Inflammatory macrophage treated with lipopolysaccharide for 1 hour (primary cell): ENCODE results near the gene SNX6.
A peak's percentile ranks its signal among the peaks of the same experiment; 100 is the strongest.
"Not testable (repeated sequence)": the region's sequence is repeated elsewhere in the genome, so short reads cannot be mapped to it uniquely, and the experiment has no call there.

Source experiments
- DNase-seq, 2 donors: peaks; one replicate each; pipeline ENCODE4 v3.0.0-alpha.2; 2020 to 2022

SNX6 gene

GRCh38 chr14:34629657-34630529 is at the start of gene SNX6:
SNX6 (minus strand) TSS chr14:34630148; CDS start chr14:34630116, 32 bp downstream.
- DNase-seq = peak; percentile 75 to 86

DNA sequence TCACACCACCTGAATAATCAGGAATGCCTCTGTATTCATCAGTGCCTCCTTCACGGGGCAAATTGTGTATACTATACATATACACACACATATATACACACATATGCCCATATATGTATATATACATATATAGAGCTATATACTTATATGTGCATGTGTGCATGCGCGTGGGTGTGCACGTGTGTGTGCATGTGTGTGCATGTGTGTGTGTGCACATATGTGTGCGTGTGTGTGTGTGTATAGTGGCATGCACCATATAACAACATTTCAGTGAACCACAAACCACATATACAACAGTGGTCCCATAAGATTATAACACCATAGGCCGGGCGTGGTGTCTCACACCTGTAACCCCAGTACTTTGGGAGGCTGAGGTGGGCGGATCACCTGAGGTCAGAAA is 48.8 kb upstream of the SNX6 start:
- DNase-seq = no peak

DNA sequence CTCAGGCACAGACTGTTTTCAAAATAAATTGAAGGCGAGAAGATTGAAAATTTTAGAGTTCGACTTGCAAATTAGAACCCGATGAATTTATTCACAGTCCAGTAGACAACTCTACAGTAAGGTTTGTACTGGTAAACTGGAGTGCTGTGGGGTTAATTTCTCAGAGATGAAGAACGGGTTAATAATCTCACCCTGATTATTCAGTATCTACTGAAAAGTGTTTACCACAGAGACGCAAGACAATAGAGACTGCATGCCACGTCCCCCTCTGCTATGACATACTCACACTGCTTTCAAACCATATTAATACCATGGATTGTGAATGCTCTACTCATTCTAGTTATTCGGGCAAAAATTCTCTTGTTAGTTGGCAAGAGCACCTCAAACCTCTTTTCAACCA is 48.4 kb upstream of the SNX6 start:
- no peak for DNase-seq

DNA sequence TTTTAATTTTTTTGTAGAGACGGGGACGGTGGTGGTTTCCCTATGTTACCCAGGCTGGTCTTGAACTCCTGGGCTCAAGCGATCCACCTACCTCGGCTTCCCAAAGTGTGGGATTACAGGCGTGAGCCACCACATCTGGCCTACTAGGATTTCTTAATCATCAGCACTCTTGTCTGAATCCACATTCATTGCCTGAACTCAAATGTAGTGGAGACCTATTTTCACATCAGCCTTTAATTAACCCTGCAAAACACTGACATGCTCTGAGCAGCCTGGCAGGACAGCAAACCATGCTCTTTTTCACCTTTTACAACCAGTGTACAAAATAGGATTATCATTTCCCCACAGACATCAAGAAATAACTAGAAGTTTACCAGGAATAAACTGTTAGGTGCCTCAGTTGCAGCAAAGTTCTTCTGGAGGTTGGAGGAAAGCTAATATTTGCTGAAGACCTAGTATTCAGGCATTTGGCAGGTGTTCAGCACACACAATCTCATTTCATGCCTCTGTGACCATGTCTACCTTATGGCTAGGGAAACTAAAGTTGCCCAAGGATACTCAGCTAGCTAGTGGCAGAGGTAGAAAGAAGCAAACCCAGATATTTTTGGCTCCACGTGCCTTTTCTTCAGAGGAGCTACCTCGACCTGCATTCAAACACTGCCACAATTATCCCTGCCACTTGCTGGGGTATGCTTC is 46.7 kb upstream of the SNX6 start:
- no peak for DNase-seq

DNA sequence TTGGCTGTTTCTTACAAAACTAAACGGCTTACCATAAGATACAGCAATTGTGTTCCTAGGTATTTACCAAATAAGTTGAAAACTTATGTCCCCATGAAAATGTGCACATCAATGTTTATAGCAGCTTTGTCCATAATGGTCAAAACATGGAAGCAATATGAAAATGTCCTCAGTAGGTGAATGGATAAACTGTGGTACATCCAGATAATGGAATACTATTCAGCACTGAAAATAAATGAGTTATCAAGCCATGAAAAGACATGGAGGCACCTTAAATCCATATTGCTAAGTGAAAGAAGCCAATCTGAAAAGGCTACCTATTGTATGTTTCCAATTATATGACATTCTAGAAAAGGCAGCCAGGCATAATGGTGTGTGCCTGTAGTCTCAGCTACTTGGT is 43.8 kb upstream of the SNX6 start:
- no peak for DNase-seq

DNA sequence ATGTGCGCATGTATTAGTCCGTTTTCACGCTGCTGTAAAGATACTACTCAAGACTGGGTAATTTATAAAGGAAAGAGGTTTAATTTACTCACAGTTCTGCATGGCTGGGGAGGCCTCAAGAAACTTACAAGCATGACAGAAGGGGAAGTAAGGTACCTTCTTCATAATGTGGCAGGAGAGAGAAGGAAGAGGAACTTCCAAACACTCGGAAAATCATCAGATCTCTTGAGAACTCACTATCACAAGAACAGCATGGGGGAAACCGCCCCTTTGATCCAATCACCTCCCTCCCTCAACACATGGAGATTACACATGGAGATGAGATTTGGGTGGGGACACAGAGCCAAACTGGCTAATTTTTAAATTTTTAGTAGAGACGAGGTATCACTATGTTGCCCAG is 41.8 kb upstream of the SNX6 start:
- DNase-seq = peak in 1 of 2 donors; percentile 41

- peak; percentile 67 to 71 for DNase-seq
Measured at GRCh38 chr14:34668111-34668510, 38.2 kb upstream of the SNX6 start.

GRCh38 chr14:34667007-34667406 is 37.1 kb upstream of the SNX6 start:
- DNase-seq = no peak

- peak; percentile 63 to 74 for DNase-seq
Measured at GRCh38 chr14:34665785-34666435, 36.0 kb upstream of the SNX6 start.

GRCh38 chr14:34662561-34663088 is 32.7 kb upstream of the SNX6 start:
- peak in 1 of 2 donors; percentile 28 for DNase-seq

DNA sequence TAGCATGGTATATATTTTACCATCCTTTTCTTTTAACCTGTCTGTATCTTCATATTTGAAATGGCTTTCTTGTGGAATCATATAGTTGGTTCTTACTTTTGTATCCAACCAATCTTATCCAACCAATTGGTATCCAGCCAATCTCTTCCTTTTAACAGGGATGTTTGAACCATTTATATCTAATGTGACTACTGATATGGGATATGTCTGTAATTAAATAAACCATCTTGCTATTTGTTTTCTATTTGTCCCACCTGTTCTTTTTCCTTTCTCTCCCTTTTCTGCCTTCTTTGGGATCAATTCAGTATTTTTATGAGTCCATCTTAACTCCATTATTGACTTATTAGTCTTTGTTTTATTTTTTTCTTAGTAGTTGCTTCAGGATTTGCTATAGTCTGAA is 30.8 kb upstream of the SNX6 start:
- DNase-seq = no peak

DNA sequence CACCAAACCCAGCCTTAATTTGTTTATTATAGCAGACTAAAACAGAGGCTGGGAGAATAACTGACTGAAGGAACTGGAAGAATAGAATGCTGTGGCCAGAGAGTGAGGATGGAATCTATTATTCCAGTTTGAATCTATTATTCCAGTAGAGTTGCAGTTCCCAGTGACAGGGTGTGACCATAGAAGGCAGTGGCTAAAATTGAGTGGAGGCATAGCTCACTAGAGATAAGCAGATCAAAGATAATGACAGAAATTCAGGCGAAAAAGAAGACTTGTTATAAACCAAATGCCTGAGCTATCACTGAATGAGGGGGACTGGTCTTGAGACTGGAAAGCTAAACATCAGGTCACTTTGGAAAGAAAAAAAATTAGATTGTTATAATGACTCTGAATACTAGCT is 26.0 kb upstream of the SNX6 start:
- no peak for DNase-seq

DNA sequence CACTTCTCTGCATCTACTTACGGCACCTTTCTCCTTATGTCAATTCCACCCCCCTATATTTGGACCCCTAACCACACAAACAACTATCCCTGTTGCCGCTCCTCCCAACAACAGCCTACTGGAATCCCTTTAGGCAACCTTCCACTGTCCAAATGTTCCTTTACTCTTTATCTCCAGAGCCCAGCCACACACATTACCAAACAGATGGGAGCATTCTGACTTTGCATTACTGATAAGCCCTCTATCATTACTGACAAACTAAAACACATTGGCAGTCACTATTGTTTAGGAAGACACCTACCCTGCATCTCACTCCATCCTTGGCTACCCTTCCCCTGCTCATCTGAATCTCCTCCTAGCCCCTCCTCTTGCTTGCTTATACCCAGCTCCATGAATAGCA is 23.1 kb upstream of the SNX6 start:
- not testable (repeated sequence) for DNase-seq

DNA sequence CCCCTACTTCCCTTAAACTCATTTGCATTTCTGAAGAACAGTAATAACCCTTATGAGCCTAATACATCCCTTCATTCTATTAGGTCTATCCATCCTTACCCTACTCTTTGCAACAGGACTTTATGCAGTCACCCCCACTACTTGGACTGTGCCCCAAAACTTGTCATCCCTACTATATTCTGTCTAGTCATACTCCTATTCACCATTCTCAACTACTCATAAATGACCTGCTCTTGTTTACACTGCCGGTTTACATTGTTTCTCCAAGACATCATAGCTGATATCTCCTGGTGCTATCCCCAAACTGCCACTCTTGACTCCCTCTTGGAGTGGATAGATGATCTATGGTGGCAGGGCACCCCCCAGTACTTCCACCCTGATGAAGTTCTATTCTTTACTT is 22.4 kb upstream of the SNX6 start:
- DNase-seq = not testable (repeated sequence)

- peak in 1 of 2 donors; percentile 57 for DNase-seq
Measured at GRCh38 chr14:34650786-34651584, 21.0 kb upstream of the SNX6 start.

GRCh38 chr14:34650006-34650405 is 20.1 kb upstream of the SNX6 start:
- not testable (repeated sequence) for DNase-seq

DNA sequence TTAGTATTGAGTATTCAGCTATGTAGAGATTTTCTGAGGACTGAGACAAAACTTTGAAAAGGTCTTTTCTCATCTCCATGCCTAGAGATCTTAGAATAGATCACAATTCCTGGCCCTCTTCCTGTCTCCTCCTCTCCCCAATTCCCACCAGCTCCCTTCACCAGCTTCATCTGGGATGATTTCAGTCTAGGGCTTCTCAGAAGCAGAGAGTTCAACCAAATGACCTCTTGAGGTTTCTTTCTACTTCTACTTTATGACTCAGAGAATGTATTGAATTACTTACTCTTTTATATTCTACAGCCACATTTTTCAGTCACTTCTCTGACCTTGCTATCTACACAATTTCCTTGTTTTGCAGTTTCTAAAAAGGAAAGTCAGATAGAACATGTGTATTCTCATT is 19.4 kb upstream of the SNX6 start:
- DNase-seq = no peak

- no peak for DNase-seq
Measured at GRCh38 chr14:34646570-34647255, 16.8 kb upstream of the SNX6 start.

GRCh38 chr14:34643361-34643760 is 13.4 kb upstream of the SNX6 start:
- peak; percentile 41 to 49 for DNase-seq

- no peak for DNase-seq
Measured at GRCh38 chr14:34642595-34642994, 12.6 kb upstream of the SNX6 start.

- no peak for DNase-seq
Measured at GRCh38 chr14:34640826-34641225, 10.9 kb upstream of the SNX6 start.

- DNase-seq = not testable (repeated sequence)
Measured at GRCh38 chr14:34634360-34634771, 4.4 kb upstream of the SNX6 start.
